GM19043 (cell line): ENCODE measurements around the gene ZNF32.
A peak's percentile ranks its signal among the peaks of the same experiment; 100 is the strongest.
"Not testable (repeated sequence)": the region's sequence is repeated elsewhere in the genome, so short reads cannot be mapped to it uniquely, and the experiment has no call there.

ENCODE experiments used
- ATAC-seq: cut with Tn5 transposase; IDR thresholded peaks from one replicate; pipeline ENCODE4 v1.9.1; 2021; ENCODE audit warnings: low read depth; ENCODE audit not compliant: unreplicated experiment

ZNF32 gene

GRCh38 chr10:43644252-43644651, 4.4 kb downstream of the ZNF32 start:
- no peak for ATAC-seq

- no peak for ATAC-seq
Observed at GRCh38 chr10:43640603-43641002, 8.1 kb downstream of the ZNF32 start.

- not testable (repeated sequence) for ATAC-seq
Observed at GRCh38 chr10:43635816-43636215, 12.9 kb downstream of the ZNF32 start.

GRCh38 chr10:43628956-43629355, 19.7 kb downstream of the ZNF32 start:
- no peak for ATAC-seq

GRCh38 chr10:43627942-43628341, 20.7 kb downstream of the ZNF32 start:
- no peak for ATAC-seq

- no peak for ATAC-seq
Observed at GRCh38 chr10:43623351-43623750, 25.3 kb downstream of the ZNF32 start.

GRCh38 chr10:43622038-43622437, 26.6 kb downstream of the ZNF32 start:
- no peak for ATAC-seq

- ATAC-seq: no peak
Observed at GRCh38 chr10:43619368-43619767, 29.3 kb downstream of the ZNF32 start.

- no peak for ATAC-seq
Observed at GRCh38 chr10:43616697-43617370, 31.8 kb downstream of the ZNF32 start.

- ATAC-seq: no peak
Observed at GRCh38 chr10:43610636-43611035, 38.0 kb downstream of the ZNF32 start.

GRCh38 chr10:43607199-43607573, 41.5 kb downstream of the ZNF32 start:
- no peak for ATAC-seq

- ATAC-seq: peak; percentile 99
Observed at GRCh38 chr10:43606323-43607198, 42.1 kb downstream of the ZNF32 start, which contains the start of gene ZNF485. TSS of gene ZNF485 (plus strand) at chr10:43606438. CDS start at chr10:43607051, 613 bp downstream.

GRCh38 chr10:43605850-43606322, 42.8 kb downstream of the ZNF32 start:
- peak; percentile 4 for ATAC-seq

- ATAC-seq: not testable (repeated sequence)
Observed at GRCh38 chr10:43601576-43601975, 47.1 kb downstream of the ZNF32 start.

- no peak for ATAC-seq
Observed at GRCh38 chr10:43599333-43599732, 49.3 kb downstream of the ZNF32 start.

- ATAC-seq: no peak
Observed at GRCh38 chr10:43598446-43598845, 50.2 kb downstream of the ZNF32 start.

- no peak for ATAC-seq
Observed at GRCh38 chr10:43596546-43596945, 52.1 kb downstream of the ZNF32 start.

GRCh38 chr10:43595739-43596298, 52.9 kb downstream of the ZNF32 start:
- peak; percentile 54 for ATAC-seq

GRCh38 chr10:43594944-43595589, 53.6 kb downstream of the ZNF32 start:
- ATAC-seq: peak; percentile 89
